T follicular helper cell (primary cell): Measurements from ENCODE around the gene CDH13.

ENCODE experiments used
- DNase-seq: peaks from one replicate; pipeline ENCODE4 v3.0.0-alpha.2; 2020; ENCODE audit warnings: low read depth

The CDH13 gene

DNA sequence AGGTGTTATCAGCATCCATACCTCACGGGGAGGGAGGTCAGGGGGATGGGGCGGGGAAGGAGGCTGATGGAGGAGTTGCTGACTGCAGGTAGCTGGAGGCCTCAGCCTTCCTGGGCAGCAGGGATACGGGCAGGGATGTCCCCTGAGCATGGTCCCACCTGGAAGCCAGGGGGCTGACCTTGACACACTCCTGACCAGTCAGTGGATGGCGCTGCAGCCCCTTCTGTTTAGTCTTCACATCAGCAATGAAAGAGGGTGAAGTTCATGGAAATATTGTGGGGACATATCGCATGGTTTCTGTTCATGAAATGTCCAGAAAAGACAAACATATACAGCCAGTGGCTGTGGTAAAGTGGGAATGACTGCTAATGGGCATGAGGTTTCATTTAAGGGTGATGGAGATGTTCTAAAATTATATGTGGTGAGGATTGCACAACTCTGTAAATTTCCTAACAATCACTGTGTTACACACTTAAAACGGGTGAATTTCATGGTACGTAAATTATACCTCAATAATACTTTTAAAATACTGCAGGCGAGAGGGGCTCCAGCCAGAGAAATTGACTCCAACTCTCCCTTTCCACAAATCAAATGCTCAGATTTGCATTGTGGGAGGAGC is 489.6 kb downstream of the CDH13 start:
- DNase-seq = no peak

DNA sequence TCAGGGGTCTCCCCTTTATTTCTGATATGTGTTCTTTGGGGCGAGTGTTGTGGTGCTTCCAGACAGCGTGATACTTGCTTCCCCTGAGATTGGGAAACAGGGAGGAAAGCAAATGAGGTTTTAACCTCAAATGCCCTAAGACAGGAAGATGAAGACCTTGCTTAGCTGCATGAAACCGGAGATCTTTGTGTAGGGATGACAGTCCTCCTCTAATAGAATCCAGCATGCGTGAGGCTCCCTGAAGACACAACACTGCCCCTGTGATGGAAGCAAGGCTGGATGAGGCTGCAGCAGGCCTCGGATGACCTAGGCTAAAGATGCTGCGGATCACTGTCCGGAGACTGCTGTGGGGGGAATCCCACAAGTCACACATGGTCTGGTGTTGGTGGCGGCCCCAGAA is 491.0 kb downstream of the CDH13 start:
- DNase-seq = no peak

DNA sequence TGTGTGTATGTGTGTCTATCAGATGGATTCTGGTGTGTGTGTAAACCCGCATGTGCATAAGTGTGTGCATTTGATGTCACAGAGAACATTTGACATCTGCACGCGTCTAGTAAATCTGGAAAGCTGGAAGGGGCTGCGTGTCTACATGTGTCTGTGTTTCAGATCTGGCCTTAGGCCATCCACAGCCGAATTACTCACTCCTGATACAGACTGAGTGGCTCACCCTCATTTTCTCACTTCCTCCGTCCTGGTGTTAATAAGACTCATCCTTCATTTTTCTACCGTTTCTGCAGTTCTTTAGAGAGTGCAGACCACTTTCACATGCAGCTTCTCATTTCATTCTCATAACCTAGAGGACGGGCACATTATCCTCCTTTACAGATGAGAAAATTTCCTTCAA is 491.6 kb downstream of the CDH13 start:
- no peak for DNase-seq

DNA sequence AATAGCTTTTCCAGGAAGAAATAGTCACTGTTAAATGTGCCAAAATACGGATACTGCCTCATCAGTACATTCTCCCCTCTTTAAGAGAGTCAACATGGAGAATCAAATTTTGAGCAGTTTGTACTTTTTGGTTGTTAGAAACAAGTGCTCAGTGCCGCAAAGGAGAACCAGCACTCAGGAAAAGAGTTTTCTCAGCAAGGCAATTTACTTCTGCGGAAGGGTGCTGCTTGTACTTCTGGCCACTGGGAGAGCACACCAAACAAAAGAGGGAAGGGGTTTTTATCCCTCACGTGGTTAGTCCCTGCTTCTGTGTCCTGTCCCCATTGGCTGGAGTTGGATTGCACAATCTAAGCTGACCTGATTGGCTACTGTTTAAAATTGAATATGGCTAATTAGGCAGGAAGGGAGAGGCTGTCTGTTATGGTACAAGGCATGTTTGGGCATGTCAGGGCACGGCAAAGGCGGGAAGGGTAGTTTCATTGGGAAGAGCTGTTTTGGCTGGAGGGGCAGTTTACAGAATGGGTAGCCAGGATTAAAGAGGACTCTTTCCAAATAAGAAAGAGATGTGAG is 499.3 kb downstream of the CDH13 start:
- no peak for DNase-seq

DNA sequence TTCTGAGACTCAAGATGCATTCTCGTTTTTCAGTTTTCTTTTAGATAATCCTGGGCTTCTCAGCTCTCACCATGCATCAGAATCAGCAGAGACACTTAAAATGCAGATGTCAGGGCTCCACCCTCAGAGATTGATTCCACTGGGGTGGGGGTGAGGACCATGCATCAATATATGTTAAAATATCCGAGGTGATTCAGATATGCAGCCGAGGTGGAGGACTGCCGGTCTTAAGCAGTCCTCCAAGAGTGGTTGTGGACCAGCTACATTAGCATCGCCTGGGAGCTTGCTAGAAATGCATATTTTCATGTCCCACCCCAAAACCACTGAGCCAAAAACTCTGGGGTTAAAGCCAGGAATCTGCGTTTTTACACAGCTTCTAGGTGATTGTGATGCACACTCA is 501.3 kb downstream of the CDH13 start:
- no peak for DNase-seq

DNA sequence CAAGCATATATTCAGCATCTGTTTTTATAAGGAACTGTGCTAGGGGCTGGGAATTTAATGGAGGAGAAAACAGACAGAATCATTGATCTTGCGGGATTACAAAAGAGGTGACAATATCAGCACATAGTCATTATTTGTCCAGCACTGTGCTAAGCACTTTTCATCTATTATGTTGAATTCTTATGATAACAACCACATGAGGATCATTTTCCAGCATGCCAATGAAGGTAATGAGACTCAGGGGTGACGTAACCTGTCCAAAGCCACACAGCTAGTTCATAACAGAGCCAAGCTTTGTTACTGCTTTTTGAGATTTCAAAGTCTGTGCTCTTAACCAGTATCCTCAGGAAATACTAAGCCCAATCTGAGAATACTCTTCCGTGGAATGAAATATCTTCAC is 503.3 kb downstream of the CDH13 start:
- no peak for DNase-seq

DNA sequence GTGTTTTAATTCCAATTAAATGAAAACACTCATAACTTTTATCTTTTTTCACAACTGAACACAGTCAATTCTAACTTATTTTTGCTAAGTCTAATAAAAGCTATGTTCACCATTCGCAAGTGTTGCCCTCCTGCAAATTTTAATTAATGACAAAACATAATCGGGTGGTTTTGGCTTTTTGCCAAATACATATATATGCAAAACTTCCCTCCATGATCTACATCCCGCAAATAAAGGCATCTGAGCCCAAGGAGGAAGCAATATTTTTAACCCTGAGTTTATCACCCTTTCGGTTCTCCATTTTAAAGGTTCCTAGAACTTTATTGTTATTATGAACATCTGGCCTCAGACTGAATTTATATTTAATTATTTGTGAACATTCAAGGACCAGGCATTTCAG is 507.9 kb downstream of the CDH13 start:
- DNase-seq = no peak

DNA sequence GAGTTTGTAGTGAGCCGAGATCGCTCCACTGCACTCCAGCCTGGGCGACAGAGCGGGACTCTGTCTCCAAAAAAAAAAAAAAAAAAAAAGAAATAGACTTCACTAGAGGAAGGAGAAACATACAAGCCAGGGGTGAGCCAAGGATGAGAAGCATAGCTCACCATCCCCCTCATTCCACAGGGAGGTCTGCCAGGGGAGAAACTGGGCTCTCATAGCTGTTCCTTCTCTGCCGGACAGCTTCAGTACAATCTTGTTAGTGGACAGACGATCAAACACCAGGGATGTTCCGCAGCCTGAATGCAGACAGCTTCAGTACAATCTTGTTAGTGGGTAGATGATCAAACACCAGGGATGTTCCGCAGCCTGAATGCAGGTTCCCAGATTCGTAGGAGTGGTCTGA is 509.6 kb downstream of the CDH13 start:
- no peak for DNase-seq

DNA sequence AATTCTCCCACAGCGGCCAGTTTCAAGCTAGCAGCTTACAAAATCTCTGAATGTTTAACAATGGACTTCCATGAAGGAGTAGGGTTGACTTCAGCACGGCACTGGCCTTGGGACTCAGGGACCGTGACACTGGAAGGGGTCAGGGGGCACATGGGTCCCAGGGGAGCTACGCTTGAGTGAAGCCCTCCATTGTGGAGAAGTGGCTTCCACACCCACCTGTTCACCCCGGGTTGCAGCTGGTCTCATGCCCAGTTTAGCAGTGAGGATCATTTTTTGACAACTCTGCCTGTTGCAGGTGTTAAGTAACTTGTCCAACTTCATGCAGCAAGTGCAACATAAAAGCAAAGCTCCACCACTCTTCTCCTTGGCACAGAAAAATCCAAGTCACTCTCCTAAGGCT is 510.2 kb downstream of the CDH13 start:
- DNase-seq = no peak

DNA sequence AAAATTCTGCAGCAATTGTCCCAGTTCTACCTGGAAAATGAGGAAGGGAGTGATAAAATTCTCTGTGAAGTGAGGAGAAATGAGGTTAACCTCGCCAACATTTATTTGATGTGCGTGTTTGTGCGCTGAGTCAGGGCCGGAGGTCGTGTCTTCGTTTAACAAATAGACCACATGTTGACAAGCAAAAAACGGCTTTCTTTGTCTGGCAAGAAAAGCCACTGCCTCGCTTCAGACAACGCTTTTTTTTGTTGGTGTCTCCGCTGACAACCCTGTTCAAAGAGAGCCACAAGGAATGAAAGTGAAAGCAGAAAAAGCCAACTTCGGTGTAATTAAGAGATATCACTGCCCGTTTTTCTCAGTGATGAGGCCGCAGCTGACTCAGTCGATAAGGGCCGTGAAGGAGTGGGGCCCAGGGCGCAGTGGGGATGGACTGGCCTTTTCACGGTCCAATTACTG is 510.6 kb downstream of the CDH13 start:
- no peak for DNase-seq

DNA sequence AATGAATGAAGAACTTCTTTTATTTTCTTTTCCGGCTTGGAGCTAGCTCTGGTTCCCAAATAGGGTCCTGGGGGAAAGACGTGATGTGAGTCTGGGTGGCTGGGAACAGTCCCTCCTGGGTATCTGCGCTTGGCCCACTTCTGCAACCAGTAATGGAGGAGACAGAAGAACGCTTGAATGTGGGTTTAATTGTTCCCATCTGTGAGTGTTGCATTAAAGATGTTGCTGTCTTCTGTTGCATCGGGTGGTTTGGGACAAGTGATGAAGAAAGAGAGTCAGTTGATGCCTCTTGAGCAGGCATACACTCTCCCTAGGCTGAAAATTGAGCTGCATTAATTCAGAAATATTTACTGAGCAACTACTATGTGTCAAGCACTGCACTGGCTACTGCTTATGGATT is 511.1 kb downstream of the CDH13 start:
- no peak for DNase-seq

DNA sequence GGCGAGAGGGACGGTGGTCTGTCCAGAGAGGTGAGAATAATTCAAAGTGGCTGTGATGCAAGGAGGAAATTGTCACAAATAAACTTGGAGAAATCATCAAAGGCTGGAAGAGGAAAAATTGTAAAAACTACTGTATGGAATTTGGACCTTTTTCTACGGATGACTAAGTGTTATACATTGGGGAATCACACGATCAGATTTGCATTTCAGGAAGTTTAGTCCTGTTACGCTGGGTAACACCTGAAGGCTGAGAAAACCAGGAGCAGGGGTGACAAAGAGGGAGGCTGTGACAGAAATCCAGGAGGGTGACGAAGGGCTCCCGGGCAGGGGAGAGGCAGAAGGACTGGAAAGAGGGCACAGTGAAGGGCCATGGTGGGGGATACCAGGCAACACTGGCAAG is 511.7 kb downstream of the CDH13 start:
- no peak for DNase-seq

DNA sequence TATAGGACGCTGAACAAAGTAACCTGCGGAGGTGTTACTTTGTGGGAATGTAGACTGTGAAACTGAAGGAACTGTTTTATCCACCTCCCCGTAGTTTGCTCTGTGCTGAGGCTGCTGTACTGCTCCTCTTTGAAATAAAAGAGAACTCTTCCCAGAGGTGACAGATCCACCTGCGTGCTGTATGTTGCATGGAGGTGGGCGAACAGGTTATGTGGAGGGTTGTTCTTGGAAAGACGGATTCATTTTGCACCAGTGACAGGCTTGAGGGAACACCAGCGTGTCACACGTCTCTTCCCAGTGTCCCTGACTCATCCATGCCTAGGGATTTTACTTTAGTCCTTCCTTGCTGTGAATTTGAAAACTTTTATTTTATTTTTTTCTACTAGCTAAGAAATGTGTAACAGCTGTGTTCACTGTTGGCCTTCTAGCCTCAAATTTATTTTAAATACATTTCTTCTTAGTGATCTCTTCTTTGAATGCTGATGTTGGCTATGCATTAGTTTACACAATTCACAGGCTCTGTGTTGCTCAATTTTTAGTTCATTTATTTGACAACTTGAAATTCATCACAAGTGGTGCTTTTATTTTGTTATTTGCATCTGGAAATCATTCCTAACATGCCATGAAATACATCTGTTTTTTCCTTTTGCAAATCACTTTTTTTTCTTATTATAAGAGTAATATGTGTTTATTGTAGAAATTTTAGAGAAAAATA is 512.4 kb downstream of the CDH13 start:
- DNase-seq = no peak

DNA sequence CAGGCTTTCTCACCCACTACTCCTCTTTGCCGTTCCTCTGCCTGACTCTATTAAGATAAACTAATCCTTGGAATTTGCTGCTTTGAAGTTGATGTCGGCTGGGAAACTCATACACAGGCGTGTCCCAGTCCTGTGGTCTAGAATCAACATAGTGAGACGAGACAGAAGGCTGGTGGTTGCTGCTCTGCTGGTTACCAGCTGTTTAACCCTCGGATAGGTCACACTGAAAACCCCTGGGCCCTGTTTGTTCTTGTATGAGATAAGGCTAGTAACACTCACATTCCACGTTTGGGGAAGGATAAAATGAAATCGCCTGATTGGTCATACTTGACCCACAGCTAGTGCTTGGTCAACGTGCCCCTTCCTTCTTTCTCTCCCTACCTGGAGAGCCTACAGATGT is 517.0 kb downstream of the CDH13 start:
- DNase-seq = no peak

DNA sequence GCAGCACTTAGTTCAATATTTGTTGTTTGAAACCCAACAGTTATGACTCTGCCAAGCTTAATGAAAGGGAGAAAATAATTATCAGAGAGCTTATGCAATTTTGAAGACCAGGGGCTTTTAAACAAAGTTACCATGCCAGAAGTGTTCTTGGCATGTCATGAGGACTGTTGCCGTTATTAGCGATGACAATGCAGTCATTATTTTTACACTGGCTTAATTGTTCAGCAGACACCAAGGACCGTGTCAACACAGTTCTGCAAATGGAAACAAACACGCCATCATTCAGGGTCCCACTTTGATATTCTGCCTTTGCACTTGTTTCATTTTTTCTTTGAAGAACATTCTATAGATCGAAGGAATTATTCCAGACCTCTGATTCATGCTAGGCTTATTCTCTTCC is 518.5 kb downstream of the CDH13 start:
- no peak for DNase-seq

DNA sequence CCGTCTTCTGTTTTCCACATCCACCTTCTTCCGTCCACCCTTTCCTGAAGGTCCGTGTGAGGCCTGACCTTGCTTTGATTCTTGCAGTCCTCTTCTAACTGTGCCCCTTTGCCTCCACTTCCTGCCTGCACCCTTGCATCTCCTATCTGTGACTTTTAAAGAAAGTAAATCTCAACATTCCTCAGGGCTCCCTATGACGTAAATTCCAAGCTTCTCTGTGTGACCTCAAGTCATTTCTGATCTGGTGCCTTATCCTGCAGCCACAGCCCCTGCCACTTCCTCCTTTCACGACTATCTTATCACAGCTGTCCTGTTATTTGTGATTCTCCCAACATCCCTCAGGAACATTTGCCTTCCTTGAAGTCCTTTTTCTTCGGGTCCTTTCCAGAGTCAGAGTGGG is 520.5 kb downstream of the CDH13 start:
- DNase-seq = no peak

DNA sequence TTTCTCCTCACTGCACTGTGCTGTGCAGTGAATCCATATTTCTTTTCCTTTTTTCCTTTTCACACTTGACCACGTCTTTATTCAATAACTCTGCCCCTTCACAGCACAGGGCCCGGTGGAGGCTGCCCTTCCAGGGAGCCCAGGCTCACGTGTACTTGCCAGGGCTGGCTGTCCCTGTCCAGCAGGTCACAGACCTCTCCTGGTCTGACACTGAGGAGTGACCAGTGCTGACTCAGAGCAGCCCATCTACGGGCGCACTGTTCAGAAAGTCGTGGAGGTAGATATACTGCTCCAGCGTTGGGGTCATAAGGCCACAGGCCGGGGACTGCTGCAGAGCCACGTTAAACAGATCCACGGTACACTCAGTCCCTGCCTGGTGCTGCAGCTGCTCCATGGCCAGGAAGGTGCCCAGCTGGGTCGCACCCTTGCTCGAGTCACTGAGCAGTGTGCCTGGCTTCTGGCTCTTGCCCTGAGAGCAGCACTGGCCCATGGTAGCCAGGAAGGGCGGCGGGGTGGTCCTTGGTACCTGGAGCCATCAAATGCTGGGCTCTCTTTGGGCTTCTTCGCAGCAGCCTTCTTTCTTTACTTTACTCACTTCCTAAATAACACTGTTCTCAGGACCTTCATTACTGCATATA is 531.7 kb downstream of the CDH13 start:
- DNase-seq = no peak

DNA sequence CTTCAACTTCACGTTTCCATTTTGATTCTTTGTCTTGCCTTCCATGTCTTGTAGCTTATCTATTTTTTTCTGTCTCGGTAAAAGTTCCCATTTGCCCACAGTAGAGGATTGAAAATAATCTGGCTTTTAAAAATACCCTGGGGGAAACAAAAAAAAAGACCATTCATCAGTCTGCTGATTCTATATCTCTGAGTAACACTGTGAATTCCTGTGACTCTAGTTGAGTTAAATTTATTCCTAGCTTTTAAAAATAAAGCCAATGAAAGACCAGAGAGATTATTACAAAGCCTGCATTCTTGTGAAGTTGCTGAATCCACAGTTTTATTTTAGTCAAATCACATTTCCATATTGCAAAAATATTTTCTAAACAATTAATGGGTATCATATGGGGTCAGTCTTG is 532.3 kb downstream of the CDH13 start:
- DNase-seq = no peak

DNA sequence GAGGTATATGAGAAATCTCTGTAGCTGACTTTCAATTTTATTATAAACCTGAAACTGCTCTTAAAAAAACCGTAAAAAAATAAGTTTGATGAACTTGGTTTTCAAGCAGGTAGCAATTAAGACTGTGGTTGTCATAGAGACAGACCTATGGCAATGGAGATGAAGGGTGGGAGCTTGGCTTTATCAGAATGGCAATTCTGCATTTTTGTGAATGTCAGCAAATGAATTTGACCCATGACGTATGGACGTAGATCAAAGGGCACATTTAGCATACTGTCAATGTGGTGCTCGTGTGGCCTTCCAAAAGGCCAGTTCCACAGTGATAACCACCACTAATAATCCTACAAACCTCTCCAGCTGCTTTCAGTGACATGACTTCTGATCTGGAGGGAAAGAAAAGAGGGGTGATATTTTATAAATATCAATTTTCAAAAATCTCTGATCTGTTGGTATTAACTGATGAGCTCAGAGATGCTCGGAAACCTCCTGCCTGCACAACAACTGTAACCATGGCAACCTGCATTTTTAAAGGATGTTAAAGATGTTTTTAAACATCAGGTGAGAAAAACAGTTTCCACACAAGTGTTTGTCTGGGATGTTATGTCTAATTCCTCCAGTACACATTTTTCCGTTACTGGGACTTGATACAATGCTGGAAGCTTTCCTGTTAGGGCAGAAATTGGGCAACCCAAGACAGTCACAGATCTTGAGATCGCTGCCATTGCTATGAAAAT is 533.7 kb downstream of the CDH13 start:
- no peak for DNase-seq

DNA sequence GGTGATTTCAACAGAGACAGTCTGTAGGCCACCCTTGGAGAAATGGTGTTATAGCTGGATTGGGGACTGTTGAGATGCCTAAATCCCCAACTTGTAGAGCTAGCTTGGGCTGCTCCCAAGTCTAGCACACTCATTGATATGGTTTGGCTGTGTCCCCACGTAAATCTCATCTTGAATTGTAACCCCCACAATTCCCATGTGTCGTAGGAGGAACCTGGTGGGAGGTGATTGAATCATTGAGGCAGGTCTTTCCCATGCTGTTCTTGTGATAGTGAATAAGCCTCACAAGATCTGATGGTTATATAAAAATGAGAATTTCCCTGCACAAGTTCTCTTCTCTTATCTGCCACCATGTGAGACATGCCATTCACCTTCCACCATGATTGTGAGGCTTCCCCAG is 536.0 kb downstream of the CDH13 start:
- DNase-seq = no peak

DNA sequence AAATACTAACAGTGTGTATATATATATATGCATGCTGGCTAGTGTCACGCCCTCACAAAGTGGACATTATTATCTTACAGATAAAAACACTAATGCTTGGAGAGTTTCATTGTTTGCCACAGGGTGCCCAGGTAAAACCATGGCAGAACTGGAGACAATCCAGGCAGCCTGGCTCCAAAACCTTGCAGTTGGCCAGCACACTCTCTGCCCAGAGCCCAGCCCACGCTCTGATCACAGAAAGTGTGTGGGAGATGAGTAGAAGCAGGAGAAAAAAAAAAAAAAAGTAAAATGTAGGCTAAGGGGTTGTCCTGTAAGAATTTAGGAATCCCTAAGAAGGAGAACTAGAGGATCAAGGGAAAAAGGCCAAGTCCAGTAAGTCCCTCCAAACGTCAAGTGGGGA is 538.0 kb downstream of the CDH13 start:
- no peak for DNase-seq

DNA sequence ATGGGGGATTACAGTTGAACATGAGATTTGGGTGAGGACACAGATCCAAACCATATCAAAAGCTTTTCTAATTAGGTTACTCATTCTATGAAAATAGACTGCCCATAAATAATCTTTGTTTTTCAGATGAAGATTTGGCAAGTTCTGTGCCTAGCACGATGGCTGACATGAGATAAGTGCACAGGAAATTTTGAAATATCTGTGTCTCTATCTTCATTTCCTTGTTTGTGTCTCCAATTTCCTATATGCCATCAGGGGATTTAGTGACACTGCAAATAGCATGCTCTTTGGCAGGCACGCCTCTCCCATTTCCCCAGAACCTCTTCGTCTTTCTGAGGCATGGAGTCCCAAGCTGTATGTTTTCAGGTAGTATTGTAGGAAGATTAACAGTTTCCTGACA is 544.6 kb downstream of the CDH13 start:
- no peak for DNase-seq

DNA sequence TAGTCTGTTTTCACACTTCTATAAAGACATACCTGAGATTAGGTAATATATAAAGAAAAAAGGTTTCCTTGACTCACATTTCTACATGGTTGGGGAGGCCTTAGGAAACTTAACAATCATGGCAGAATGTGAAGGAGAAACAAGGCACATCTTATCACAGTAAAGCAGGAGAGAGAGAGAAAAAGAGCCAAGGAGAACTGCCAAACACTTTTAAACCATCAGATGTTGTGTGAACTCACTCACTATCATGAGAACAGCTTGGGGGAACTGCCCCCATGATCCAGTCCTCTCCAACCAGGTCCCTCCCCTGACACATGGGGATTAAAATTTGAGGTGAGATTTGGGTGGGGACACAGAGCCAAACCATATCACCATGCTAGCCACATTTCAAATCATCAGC is 547.9 kb downstream of the CDH13 start:
- no peak for DNase-seq
